CD4-positive, CD25-positive, alpha-beta regulatory T cell (primary cell): Measurements from ENCODE around the gene ATP2B2. TPM values are rescaled to one million over a fixed set of nuclear protein-coding genes. Genes with fewer than 3 reads are reported as not detected.

ENCODE experiments used
- ATAC-seq, 2 donors: fragments of 150-1000 bp; cut with Tn5 transposase; one replicate each; pipeline ENCODE4 v1.10.0; 2021; ENCODE audit warnings: low read depth in 2 of 2, moderate number of reproducible peaks in 2 of 2, moderate library complexity in 1 of 2
- DNase-seq, 3 donors: peaks; one replicate each; pipeline versions ENCODE4 v3.0.0 to v3.0.0-alpha.2; 2012 to 2022; ENCODE audit warnings: mixed read lengths in 1 of 3
- H3K27ac ChIP-seq: one replicate; pipeline ENCODE4 v1.7.0; 2013; ENCODE audit warnings: mild to moderate bottlenecking, low read length; ENCODE audit not compliant: insufficient read depth, poor library complexity, severe bottlenecking
- H3K27me3 ChIP-seq: one replicate; pipeline ENCODE4 v1.7.0; 2013; ENCODE audit warnings: low read length; ENCODE audit not compliant: control insufficient read depth, insufficient read depth
- H3K36me3 ChIP-seq: one replicate; pipeline ENCODE4 v1.7.0; 2013; ENCODE audit warnings: mild to moderate bottlenecking, low read length, moderate library complexity; ENCODE audit not compliant: control insufficient read depth, insufficient read depth
- H3K4me1 ChIP-seq: 2 replicates; pipeline ENCODE4 v1.7.0; 2013; ENCODE audit warnings: mild to moderate bottlenecking, low read length; ENCODE audit not compliant: insufficient read depth, control insufficient read depth, poor library complexity, severe bottlenecking
- H3K4me3 ChIP-seq: one replicate; pipeline ENCODE4 v1.7.0; 2013; ENCODE audit warnings: low read depth, mild to moderate bottlenecking, low read length, moderate library complexity
- H3K9me3 ChIP-seq, 2 experiments: 1 replicate in 1 of 2; 2 replicates in 1 of 2; pipeline ENCODE4 v1.7.0; 2013; ENCODE audit warnings: low read length in 2 of 2, mild to moderate bottlenecking in 1 of 2, moderate library complexity in 1 of 2; ENCODE audit not compliant: control insufficient read depth in 2 of 2
- H3K27ac Mint-ChIP-seq, 3 donors: one replicate each; pipeline ENCODE4 v1.8.0; 2020 to 2022; ENCODE audit warnings: mild to moderate bottlenecking in 3 of 3, mixed read lengths in 3 of 3, moderate library complexity in 2 of 3
- H3K27me3 Mint-ChIP-seq: one replicate; pipeline ENCODE4 v1.8.0; 2022; ENCODE audit warnings: mild to moderate bottlenecking, mixed read lengths
- H3K36me3 Mint-ChIP-seq: one replicate; pipeline ENCODE4 v1.8.0; 2020; ENCODE audit warnings: mixed read lengths
- H3K4me1 Mint-ChIP-seq, 4 donors: one replicate each; pipeline ENCODE4 v1.8.0; 2020 to 2022; ENCODE audit warnings: mixed read lengths in 4 of 4, mild to moderate bottlenecking in 1 of 4
- H3K4me3 Mint-ChIP-seq, 4 donors: one replicate each; pipeline ENCODE4 v1.8.0; 2020 to 2022; ENCODE audit warnings: mild to moderate bottlenecking in 4 of 4, mixed read lengths in 4 of 4, moderate library complexity in 3 of 4
- H3K9me3 Mint-ChIP-seq, 7 donors: one replicate each; pipeline ENCODE4 v1.8.0; 2020 to 2022; ENCODE audit warnings: mixed read lengths in 7 of 7, mild to moderate bottlenecking in 3 of 7, moderate library complexity in 2 of 7
- polyA plus RNA-seq, 4 donors: library from polyadenylated mRNA; unstranded; fragments of 300-500 nt; fragmentation: Illumina TruSeq; gene quantifications; one replicate each; pipeline ENCODE4 v1.2.3, GENCODE V29; 2021
- total RNA-seq: library from RNA; stranded (reverse); gene quantifications from one replicate; pipeline ENCODE4 v1.2.3, GENCODE V29; 2022

The ATP2B2 gene
- total and polyA plus RNA-seq, 5 donors from 2014 or later, result 0.13 TPM; not detected in 4

- H3K4me3 ChIP-seq, result no peak overlapping the region
- ATAC-seq (peak in 1 of 2 donors; percentile 31), DNase-seq (no peak)
- H3K27me3 ChIP-seq, result no peaks in the 10 kb centered on the region
- Mint-ChIP-seq H3K27me3 (no peaks in the 10 kb centered on the region), H3K9me3 (peaks cover 0 to 1% (median 0%) of the 10 kb centered on the region in 7 donors), H3K36me3 (no peaks in the 10 kb centered on the region), H3K27ac (no peak overlapping the region), H3K4me1 (peaks cover 0 to 24% (median 5%) of the 10 kb centered on the region in 4 donors), H3K4me3 (no peak overlapping the region)
- no peaks in the 10 kb centered on the region for H3K36me3 ChIP-seq
- no peaks in the 10 kb centered on the region for H3K9me3 ChIP-seq
- H3K27ac ChIP-seq, result no peak overlapping the region
- H3K4me1 ChIP-seq, result peaks cover 4% of the 10 kb centered on the region
Observed at GRCh38 chr3:10357592-10358308, 147.6 kb downstream of the ATP2B2 start.

- DNase-seq, result no peak
- H3K4me1 Mint-ChIP-seq, result peaks cover 0 to 24% (median 5%) of the 10 kb centered on the region in 4 donors
- Histone ChIP-seq H3K27me3 (no peaks in the 10 kb centered on the region), H3K4me1 (peaks cover 4% of the 10 kb centered on the region), H3K36me3 (no peaks in the 10 kb centered on the region), H3K9me3 (no peaks in the 10 kb centered on the region), H3K4me3 (no peak overlapping the region), H3K27ac (no peak overlapping the region)
- no peak for ATAC-seq
- no peaks in the 10 kb centered on the region for H3K27me3 Mint-ChIP-seq
- H3K9me3 Mint-ChIP-seq, result peaks cover 0 to 1% (median 0%) of the 10 kb centered on the region in 7 donors
- H3K27ac Mint-ChIP-seq, result no peak overlapping the region
- no peaks in the 10 kb centered on the region for H3K36me3 Mint-ChIP-seq
- H3K4me3 Mint-ChIP-seq, result no peak overlapping the region
Observed at GRCh38 chr3:10357095-10357494, 148.3 kb downstream of the ATP2B2 start.

- no peak overlapping the region for H3K27ac ChIP-seq
- H3K27me3 Mint-ChIP-seq, result no peaks in the 10 kb centered on the region
- H3K9me3 ChIP-seq, result no peaks in the 10 kb centered on the region
- H3K36me3 ChIP-seq, result no peaks in the 10 kb centered on the region
- no peak overlapping the region for H3K4me3 ChIP-seq
- no peak overlapping the region for H3K4me3 Mint-ChIP-seq
- H3K36me3 Mint-ChIP-seq, result no peaks in the 10 kb centered on the region
- DNase-seq, result no peak
- ATAC-seq, result no peak
- peaks cover 0 to 23% (median 5%) of the 10 kb centered on the region in 4 donors for H3K4me1 Mint-ChIP-seq
- H3K9me3 Mint-ChIP-seq, result peaks cover 0 to 1% (median 0%) of the 10 kb centered on the region in 7 donors
- peaks cover 4% of the 10 kb centered on the region for H3K4me1 ChIP-seq
- no peak overlapping the region for H3K27ac Mint-ChIP-seq
- no peaks in the 10 kb centered on the region for H3K27me3 ChIP-seq
Observed at GRCh38 chr3:10356461-10356981, 148.9 kb downstream of the ATP2B2 start.

- DNase-seq, result no peak
- H3K9me3 Mint-ChIP-seq, result no peaks in the 10 kb centered on the region
- ATAC-seq, result no peak
- H3K27me3 ChIP-seq, result no peaks in the 10 kb centered on the region
- H3K36me3 Mint-ChIP-seq, result no peaks in the 10 kb centered on the region
- no peak overlapping the region for H3K4me3 Mint-ChIP-seq
- H3K9me3 ChIP-seq, result no peaks in the 10 kb centered on the region
- no peak overlapping the region for H3K4me3 ChIP-seq
- H3K36me3 ChIP-seq, result no peaks in the 10 kb centered on the region
- peaks cover 4% of the 10 kb centered on the region for H3K4me1 ChIP-seq
- H3K4me1 Mint-ChIP-seq, result peaks cover 0 to 22% (median 5%) of the 10 kb centered on the region in 4 donors
- H3K27me3 Mint-ChIP-seq, result no peaks in the 10 kb centered on the region
- H3K27ac Mint-ChIP-seq, result no peak overlapping the region
- no peak overlapping the region for H3K27ac ChIP-seq
Observed at GRCh38 chr3:10354361-10355015, 150.9 kb downstream of the ATP2B2 start.

GRCh38 chr3:10353661-10354360 lies 151.6 kb downstream of the ATP2B2 start:
- Mint-ChIP-seq H3K36me3 (no peaks in the 10 kb centered on the region), H3K4me1 (peaks cover 0 to 22% (median 5%) of the 10 kb centered on the region in 4 donors), H3K9me3 (no peaks in the 10 kb centered on the region), H3K4me3 (no peak overlapping the region), H3K27me3 (no peaks in the 10 kb centered on the region), H3K27ac (no peak overlapping the region)
- no peak overlapping the region for H3K4me3 ChIP-seq
- H3K9me3 ChIP-seq, result no peaks in the 10 kb centered on the region
- H3K27me3 ChIP-seq, result no peaks in the 10 kb centered on the region
- ATAC-seq (no peak), DNase-seq (no peak)
- H3K27ac ChIP-seq, result no peak overlapping the region
- H3K36me3 ChIP-seq, result no peaks in the 10 kb centered on the region
- peaks cover 4% of the 10 kb centered on the region for H3K4me1 ChIP-seq

- Mint-ChIP-seq H3K27ac (no peak overlapping the region), H3K36me3 (no peaks in the 10 kb centered on the region), H3K4me1 (peaks cover 0 to 22% (median 5%) of the 10 kb centered on the region in 4 donors), H3K4me3 (no peak overlapping the region), H3K9me3 (no peaks in the 10 kb centered on the region), H3K27me3 (no peaks in the 10 kb centered on the region)
- Histone ChIP-seq H3K4me1 (peaks cover 4% of the 10 kb centered on the region), H3K27ac (no peak overlapping the region), H3K27me3 (no peaks in the 10 kb centered on the region), H3K4me3 (no peak overlapping the region), H3K36me3 (no peaks in the 10 kb centered on the region), H3K9me3 (no peaks in the 10 kb centered on the region)
- DNase-seq (no peak), ATAC-seq (no peak)
Observed at GRCh38 chr3:10353160-10353559, 152.2 kb downstream of the ATP2B2 start.

GRCh38 chr3:10352146-10352911 lies 153.1 kb downstream of the ATP2B2 start:
- no peaks in the 10 kb centered on the region for H3K9me3 Mint-ChIP-seq
- Histone ChIP-seq H3K9me3 (no peaks in the 10 kb centered on the region), H3K4me1 (peaks cover 4% of the 10 kb centered on the region), H3K4me3 (no peak overlapping the region), H3K36me3 (no peaks in the 10 kb centered on the region), H3K27ac (no peak overlapping the region), H3K27me3 (no peaks in the 10 kb centered on the region)
- DNase-seq (no peak), ATAC-seq (no peak)
- no peaks in the 10 kb centered on the region for H3K27me3 Mint-ChIP-seq
- H3K27ac Mint-ChIP-seq, result no peak overlapping the region
- H3K36me3 Mint-ChIP-seq, result no peaks in the 10 kb centered on the region
- no peak overlapping the region for H3K4me3 Mint-ChIP-seq
- peaks cover 0 to 22% (median 5%) of the 10 kb centered on the region in 4 donors for H3K4me1 Mint-ChIP-seq
